Stimulated activated effector memory CD8-positive, alpha-beta T cell treated with anti-CD3 and anti-CD28 coated beads, Interleukin-12 subunit alpha, Interleukin-12 subunit beta, amount 100 ng/mL, for 72 hours (primary cell): ENCODE measurements around the gene TRAM2.

ENCODE experiments used
- ATAC-seq: fragments of 150-1000 bp; cut with Tn5 transposase; 2 replicates; pipeline ENCODE4 v1.10.0; 2021
- DNase-seq, 2 donors: peaks; one replicate each; pipeline ENCODE4 v3.0.0; 2021 to 2022; ENCODE audit warnings: low spot score in 2 of 2
- H3K27ac Mint-ChIP-seq: one replicate; pipeline ENCODE4 v1.8.0; 2022; ENCODE audit warnings: mild to moderate bottlenecking, mixed read lengths
- H3K36me3 Mint-ChIP-seq: one replicate; pipeline ENCODE4 v1.8.0; 2022; ENCODE audit warnings: mild to moderate bottlenecking, mixed read lengths
- H3K4me1 Mint-ChIP-seq: one replicate; pipeline ENCODE4 v1.8.0; 2022; ENCODE audit warnings: mixed read lengths
- H3K4me3 Mint-ChIP-seq: one replicate; pipeline ENCODE4 v1.8.0; 2022; ENCODE audit warnings: mild to moderate bottlenecking, mixed read lengths
- H3K9me3 Mint-ChIP-seq: one replicate; pipeline ENCODE4 v1.8.0; 2022; ENCODE audit warnings: mixed read lengths

TRAM2 gene

DNA sequence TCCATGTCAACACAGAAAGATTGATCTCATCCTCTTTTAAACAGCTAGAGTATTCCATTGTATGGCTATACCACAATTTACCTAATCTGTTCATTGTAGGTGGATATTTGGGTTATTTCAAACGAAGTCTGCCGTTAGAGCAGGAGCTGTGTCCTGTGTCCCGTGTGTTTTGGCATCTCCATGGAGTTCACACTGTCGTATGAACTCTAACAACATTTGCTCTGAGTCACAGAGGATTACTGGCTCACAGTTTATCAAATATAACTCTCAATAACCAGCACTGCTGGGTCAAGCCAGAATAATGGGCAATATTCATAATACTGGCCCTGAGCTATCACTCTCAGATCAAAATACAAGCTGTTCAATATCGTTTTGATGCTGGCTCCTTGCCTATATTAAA is 16.4 kb downstream of the TRAM2 start:
- Mint-ChIP-seq H3K4me3 (no peak overlapping the region), H3K27ac (no peak overlapping the region), H3K9me3 (no peaks in the 10 kb centered on the region), H3K36me3 (no peaks in the 10 kb centered on the region), H3K4me1 (peaks cover 13% of the 10 kb centered on the region)
- ATAC-seq (no peak), DNase-seq (no peak)

DNA sequence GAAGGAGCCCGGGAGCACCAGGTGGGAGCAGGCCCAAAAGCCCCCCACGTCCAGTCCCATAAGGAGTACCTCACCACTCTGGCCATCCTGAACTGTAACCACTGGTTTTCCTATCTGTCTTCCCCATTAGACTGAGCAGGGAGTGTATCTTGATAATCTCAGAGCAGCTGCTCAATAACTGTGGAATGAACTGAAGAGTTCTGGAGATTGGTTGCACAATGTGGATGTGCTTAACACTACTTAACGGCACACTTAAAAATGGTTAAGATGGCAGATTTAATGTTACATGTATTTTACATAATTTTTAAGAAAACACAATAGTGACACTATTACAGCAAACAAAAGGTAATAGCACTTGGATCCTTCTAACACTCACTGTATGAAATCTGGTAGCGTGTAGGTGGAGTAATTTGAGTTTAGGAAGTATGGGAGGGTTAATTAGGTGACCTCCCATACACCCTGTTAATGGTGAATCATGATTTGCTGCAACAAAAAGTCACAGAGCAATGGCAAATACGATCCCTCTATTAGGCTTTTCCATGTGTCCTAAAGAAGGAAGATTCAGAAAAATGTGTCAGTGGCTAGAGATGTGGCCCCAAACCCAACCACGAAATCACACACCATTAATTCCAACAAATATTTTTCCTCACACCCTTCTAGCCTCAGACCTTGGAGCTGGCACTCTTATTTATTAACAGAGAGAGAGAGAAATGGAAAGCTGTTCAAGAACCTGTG is 18.4 kb downstream of the TRAM2 start:
- Mint-ChIP-seq H3K4me3 (no peak overlapping the region), H3K36me3 (no peaks in the 10 kb centered on the region), H3K9me3 (no peaks in the 10 kb centered on the region), H3K4me1 (peaks cover 11% of the 10 kb centered on the region), H3K27ac (no peak overlapping the region)
- ATAC-seq: no peak
- no peak for DNase-seq

DNA sequence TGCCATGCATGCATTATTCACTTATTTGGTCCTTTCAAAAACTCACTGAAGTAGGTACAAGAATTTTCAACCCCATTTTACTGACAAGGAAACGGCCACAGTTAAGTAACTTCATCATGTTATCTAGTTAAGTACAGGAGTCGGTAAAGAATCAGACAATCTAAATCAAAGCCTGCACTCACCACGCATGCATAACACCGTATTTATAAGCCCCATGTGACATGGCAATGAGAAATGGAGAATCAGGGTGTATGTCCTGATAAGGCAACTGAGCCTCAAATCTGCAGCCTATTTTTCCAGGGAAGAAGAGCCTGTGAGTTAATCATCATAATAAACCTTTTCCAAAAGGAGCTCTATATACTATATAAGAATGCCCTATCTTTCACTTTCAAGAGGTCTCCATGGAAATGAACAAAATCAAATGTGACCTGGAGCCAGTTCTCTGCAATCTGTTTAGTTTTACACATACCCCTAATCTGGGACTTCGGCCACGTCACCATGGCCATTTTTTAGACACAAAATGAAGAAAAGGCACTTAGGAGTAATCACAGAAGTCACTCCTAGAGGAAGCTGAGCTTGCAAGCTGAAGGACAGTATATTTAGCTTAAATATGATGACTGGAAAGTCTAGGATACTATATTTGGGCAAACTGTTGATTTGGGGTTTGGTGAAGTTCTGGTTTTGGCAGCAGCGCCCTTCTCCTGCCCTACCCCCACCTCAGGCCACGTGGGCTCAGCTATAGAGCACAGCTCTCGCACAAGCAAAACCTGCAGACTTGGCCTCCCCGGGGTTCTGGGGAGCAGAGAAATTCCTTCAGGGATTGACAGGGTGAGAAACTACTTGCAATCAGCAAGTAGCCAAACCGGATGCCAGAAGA is 19.2 kb downstream of the TRAM2 start:
- Mint-ChIP-seq H3K9me3 (no peaks in the 10 kb centered on the region), H3K27ac (no peak overlapping the region), H3K4me3 (no peak overlapping the region), H3K4me1 (peaks cover 13% of the 10 kb centered on the region), H3K36me3 (no peaks in the 10 kb centered on the region)
- no peak for DNase-seq
- no peak for ATAC-seq

DNA sequence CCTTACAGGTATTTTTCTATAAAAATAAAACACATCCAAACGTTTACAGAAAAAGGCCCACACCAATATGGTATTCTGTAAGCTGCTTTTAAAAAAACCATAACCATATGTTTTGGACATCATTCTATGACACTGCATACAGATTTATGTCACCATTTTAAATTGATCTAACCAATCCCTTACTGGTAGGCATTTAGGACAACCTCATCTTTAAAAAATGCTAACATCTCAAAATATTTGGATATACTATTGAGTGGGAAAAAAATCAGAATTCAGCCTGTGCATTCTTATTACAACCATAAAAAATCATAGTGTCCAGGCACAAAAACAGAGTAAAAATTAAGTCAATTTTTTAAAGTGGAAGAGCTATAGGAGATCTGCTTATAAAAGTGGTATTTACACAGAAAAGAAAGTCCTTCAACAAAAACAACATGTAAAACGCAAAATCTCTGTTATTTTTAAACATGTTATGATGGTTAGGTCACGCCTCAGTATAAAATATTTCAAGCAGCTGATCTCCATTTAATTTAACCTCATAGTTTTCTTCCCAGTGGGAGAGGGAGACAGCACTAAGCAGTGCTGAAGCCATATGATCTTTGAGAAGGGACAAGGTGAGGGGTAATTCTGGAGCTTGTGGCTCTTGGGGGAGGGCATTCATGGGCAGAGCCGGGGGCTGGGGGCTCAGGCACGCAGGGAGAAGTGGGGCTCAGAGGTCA is 21.2 kb downstream of the TRAM2 start:
- Mint-ChIP-seq H3K27ac (no peak overlapping the region), H3K9me3 (no peaks in the 10 kb centered on the region), H3K4me3 (no peak overlapping the region), H3K4me1 (peaks cover 28% of the 10 kb centered on the region), H3K36me3 (no peaks in the 10 kb centered on the region)
- DNase-seq (no peak), ATAC-seq (no peak)

DNA sequence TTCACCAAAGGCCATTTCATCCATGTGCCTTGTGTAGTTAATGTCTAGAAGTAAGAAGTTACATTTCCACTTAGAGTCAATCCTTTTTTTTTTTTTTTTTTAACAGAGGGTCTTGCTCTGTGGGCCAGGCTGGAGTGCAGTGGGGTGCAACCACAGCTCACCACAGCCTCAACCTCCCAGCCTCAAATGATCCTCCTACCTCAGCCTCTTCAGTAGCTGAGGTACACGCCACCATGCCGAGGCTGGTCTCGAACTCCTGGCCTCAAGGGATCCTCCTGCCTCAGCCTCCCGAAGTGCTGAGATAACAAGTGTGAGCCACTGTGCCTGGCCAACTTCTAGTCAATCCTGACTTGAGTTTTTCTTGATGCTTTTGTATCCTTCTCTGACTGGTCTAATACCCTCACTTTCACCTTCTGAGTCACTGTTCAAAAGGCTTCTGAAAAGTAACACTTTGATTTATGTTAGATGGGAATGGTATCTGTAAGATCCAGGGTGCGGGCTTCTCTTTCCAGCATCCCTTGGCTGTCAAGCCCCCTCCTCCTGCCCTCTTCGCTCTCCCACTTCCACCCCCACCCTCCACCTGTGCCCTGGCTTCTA is 22.1 kb downstream of the TRAM2 start:
- no peak overlapping the region for H3K4me3 Mint-ChIP-seq
- no peak overlapping the region for H3K27ac Mint-ChIP-seq
- DNase-seq (no peak), ATAC-seq (peak; percentile 37)
- no peaks in the 10 kb centered on the region for H3K36me3 Mint-ChIP-seq
- H3K4me1 Mint-ChIP-seq: peaks cover 35% of the 10 kb centered on the region
- no peaks in the 10 kb centered on the region for H3K9me3 Mint-ChIP-seq

DNA sequence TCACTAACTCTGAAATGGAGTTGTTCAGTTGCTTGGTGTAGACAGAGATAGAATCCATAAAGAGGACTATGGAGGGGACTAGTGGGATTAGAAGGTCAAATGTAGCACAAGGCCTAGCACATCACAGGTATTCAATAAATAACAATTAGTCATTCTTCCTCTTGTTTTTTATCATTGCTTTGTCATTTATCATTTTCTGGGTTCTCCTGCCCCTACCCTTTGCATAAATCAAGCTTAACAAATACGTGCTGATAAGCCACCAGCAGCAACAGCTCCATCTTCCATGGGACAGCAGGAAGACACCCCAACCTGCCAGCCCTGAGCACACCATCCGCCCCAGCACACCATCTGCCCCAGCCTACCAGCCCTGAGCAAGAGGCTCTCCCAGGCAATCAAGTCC is 23.1 kb downstream of the TRAM2 start:
- DNase-seq: no peak
- Mint-ChIP-seq H3K9me3 (no peaks in the 10 kb centered on the region), H3K4me3 (no peak overlapping the region), H3K36me3 (peaks cover 5% of the 10 kb centered on the region), H3K4me1 (peaks cover 40% of the 10 kb centered on the region), H3K27ac (peak overlapping the region; percentile 29)
- no peak for ATAC-seq

DNA sequence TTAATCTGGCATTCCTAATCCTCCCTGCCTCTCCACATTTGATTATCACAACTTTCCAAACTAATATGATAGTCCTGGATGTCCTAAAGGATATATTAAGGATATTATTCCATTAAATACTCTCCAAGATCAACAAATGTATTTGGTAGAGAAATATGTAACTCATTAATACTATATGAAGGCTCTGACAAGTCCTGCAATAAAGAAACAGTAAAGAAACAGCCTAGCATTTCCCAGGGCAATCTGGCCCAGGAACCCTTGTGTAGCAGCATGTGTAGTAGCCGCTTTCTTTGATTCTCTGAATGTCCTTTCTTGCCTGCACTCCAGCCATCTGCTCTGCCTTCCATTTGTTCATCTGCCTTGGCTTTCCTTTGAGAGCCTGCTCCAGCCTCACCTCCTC is 23.7 kb downstream of the TRAM2 start:
- ATAC-seq (no peak), DNase-seq (no peak)
- peaks cover 5% of the 10 kb centered on the region for H3K36me3 Mint-ChIP-seq
- H3K27ac Mint-ChIP-seq: peak overlapping the region; percentile 56
- H3K4me3 Mint-ChIP-seq: no peak overlapping the region
- peaks cover 45% of the 10 kb centered on the region for H3K4me1 Mint-ChIP-seq
- no peaks in the 10 kb centered on the region for H3K9me3 Mint-ChIP-seq

DNA sequence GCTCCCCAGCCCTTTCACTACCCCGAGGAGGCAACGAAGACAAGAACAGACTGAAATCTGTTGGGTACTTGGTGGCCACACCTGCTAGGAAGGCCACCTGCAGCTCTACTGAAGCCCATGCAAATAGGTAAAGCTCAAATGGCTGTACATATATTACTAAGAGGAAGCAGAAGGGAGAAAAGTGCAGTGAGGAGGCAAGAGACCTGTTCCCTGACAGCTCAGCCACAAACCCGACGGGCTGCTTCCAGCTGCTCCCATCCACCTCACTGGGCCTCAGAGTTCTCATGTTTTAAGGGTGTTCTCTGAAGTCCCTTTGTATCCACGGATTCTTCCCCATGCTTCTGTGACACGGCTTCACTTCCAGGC is 24.6 kb downstream of the TRAM2 start:
- Mint-ChIP-seq H3K4me1 (peaks cover 48% of the 10 kb centered on the region), H3K4me3 (no peak overlapping the region), H3K36me3 (peaks cover 5% of the 10 kb centered on the region), H3K9me3 (no peaks in the 10 kb centered on the region), H3K27ac (peak overlapping the region; percentile 56)
- no peak for DNase-seq
- no peak for ATAC-seq

DNA sequence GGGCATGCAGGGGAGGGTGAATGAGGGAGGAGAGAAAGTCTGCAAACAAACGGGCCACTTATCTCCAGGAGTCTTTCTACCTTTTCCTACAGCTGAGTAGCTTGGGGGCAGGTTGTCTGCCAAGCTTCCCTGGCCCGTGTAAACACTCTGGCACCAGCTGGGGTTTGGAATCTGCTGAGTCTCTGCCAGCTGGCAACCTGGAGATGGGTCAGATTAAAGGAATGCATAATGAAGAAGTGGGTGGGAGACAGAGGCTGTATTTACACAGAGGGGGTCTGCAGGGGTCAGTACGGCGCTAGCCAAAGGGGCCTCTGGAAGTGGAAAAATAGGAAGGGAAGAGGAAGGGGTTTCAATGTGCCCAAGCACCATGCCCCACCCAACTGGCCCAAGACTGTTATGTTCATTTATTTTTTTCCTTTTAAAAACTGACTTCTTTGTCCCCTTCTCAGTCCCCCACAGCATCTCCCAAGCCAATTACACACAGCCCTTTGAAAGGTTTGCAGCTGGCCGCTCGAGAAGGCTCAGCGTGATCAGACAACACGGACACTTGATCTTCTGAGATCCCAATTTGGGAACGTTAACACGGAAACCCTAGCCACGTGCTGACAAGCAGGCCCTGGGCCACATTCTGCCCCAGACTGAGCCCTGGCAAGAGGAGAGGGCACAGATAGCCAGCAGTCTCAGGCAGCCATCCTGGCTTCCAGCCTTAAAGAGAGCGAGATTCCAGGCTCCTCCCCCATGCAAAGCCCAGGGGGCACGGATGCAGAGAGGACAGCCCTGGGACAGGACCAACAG is 25.2 kb downstream of the TRAM2 start:
- no peaks in the 10 kb centered on the region for H3K9me3 Mint-ChIP-seq
- peaks cover 54% of the 10 kb centered on the region for H3K4me1 Mint-ChIP-seq
- DNase-seq (no peak), ATAC-seq (no peak)
- H3K27ac Mint-ChIP-seq: no peak overlapping the region
- H3K4me3 Mint-ChIP-seq: no peak overlapping the region
- H3K36me3 Mint-ChIP-seq: peaks cover 5% of the 10 kb centered on the region

DNA sequence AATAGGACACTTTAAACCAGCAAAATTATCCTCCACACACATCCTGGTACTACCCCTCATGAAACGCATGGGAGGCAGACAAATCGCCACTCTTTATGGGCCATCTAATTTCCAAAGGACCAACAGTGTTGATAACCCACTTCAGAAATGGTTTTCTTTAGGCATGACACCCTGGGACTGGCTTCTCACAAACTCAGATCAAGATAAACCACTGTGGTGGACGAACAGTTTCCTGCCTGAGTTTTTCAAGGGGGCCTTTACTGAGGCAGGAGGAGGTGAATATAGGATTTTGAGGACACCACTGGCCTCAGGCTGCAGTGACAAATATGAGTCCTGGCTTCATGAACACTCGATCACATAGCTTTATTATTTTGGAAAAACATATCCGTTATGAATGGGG is 26.0 kb downstream of the TRAM2 start:
- no peaks in the 10 kb centered on the region for H3K9me3 Mint-ChIP-seq
- no peak overlapping the region for H3K27ac Mint-ChIP-seq
- no peak overlapping the region for H3K4me3 Mint-ChIP-seq
- peaks cover 5% of the 10 kb centered on the region for H3K36me3 Mint-ChIP-seq
- DNase-seq (no peak), ATAC-seq (no peak)
- H3K4me1 Mint-ChIP-seq: peaks cover 60% of the 10 kb centered on the region

DNA sequence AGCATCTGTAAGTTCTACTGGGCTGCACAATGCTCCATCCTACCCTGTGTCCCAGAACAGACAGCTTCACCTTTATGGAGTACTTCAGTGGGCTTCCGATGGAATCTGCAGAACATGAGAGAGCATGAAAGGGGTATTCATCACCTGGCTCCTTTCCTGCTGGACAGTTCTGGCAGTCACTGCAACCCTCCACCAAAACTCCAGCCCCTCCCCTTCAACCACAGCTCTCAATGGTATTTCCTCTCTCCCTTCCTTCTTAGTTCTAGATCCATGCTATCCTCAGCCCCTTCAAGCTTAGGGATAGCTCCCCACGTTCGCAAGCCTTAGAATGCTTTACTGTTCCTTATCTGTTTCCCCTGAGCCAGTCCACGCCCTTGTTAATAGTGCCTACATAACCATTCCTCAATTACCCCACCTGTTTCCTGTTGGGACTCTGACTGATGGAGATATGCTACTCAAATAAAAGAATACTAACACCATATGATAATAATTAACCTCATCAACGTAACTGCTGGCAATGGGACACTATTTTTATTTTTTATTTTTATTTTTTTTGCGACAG is 26.8 kb downstream of the TRAM2 start:
- Mint-ChIP-seq H3K9me3 (no peaks in the 10 kb centered on the region), H3K27ac (no peak overlapping the region), H3K4me3 (no peak overlapping the region), H3K4me1 (peaks cover 65% of the 10 kb centered on the region), H3K36me3 (peaks cover 5% of the 10 kb centered on the region)
- no peak for DNase-seq
- no peak for ATAC-seq

DNA sequence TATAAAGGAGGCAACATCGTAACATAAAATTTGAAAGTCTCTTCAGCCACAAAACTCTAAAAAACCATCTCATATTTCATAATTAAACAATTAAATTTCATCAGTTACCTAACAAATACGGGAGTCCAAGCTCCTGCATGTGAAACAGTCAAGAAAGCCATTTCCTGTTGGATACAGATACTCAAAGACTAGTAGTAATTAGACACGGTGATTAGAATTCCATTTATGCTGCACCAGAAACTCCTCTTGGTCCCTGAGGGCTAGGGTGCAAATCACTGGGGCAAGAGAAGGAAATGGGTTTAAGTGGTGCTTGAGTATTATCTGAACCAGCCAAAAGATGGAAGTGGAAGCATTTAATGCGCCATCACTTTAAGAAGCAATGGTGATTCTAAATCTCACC is 27.4 kb downstream of the TRAM2 start:
- H3K4me1 Mint-ChIP-seq: peaks cover 72% of the 10 kb centered on the region
- H3K27ac Mint-ChIP-seq: no peak overlapping the region
- DNase-seq (no peak), ATAC-seq (no peak)
- no peaks in the 10 kb centered on the region for H3K9me3 Mint-ChIP-seq
- no peak overlapping the region for H3K4me3 Mint-ChIP-seq
- H3K36me3 Mint-ChIP-seq: peaks cover 5% of the 10 kb centered on the region

DNA sequence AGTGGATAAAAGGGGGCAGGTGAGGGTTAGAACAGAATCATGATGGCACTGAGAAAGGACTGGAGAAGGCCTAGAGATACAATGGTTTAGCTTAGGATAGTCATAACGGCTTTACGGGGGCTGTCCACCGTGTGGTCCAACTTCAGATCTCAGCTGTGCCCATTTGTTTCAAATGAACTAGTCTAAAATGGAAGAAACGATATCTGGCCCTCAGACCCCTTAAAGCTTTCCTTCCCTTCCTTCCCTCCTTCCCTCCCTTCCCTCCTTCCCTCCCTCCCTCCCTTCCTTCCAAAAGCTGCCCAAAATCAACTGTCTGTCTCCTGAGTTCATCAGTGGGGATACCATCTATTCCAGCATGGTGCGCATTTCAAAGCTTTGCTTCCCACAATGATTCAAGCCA is 27.9 kb downstream of the TRAM2 start:
- ATAC-seq (no peak), DNase-seq (no peak)
- peaks cover 5% of the 10 kb centered on the region for H3K36me3 Mint-ChIP-seq
- no peak overlapping the region for H3K4me3 Mint-ChIP-seq
- peaks cover 74% of the 10 kb centered on the region for H3K4me1 Mint-ChIP-seq
- H3K27ac Mint-ChIP-seq: no peak overlapping the region
- H3K9me3 Mint-ChIP-seq: no peaks in the 10 kb centered on the region

DNA sequence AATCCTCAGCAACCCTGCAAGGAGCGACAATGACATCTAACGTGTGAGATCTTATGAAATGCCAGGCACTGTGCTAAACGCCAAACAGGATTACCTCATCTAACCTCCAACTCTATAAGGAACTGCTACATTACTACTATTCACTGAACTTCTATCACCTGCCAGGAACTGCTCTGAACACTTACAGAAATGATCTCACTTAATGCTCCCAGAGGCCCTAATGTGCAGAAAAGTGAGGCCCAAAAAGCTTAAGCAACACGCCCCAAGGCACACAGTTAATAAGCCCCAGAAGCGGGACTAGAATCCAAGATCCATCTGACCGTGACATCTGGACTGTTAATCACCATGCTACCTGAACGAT is 28.5 kb downstream of the TRAM2 start:
- Mint-ChIP-seq H3K4me1 (peaks cover 69% of the 10 kb centered on the region), H3K27ac (peak overlapping the region; percentile 20), H3K9me3 (no peaks in the 10 kb centered on the region), H3K4me3 (no peak overlapping the region), H3K36me3 (peaks cover 5% of the 10 kb centered on the region)
- no peak for DNase-seq
- ATAC-seq: no peak
